GM12865 (cell line): ENCODE data around the gene KCNQ2.

Experiments
- DNase-seq: peaks from one replicate; pipeline ENCODE4 v3.0.0; 2010; ENCODE audit warnings: low read depth
- H3K4me3 ChIP-seq: 2 replicates; pipeline ENCODE4 v1.5.1; 2011; ENCODE audit warnings: mild to moderate bottlenecking, low read depth, low read length, control low read depth
- CTCF ChIP-seq: IDR thresholded peaks from 2 replicates; pipeline ENCODE4 v1.5.1; 2011; ENCODE audit warnings: low read length, control low read depth, low read depth, inconsistent platforms; ENCODE audit not compliant: insufficient read depth; ENCODE audit errors: missing control alignments

Gene KCNQ2

GRCh38 chr20:63464289-63464635, 8.2 kb downstream of the KCNQ2 start:
- no peak for DNase-seq
- H3K4me3 ChIP-seq = no peak overlapping the region
- no peak for TF ChIP-seq CTCF

- no peak for TF ChIP-seq CTCF
- DNase-seq = no peak
- H3K4me3 ChIP-seq = no peak overlapping the region
Measured at GRCh38 chr20:63463400-63464288, 8.8 kb downstream of the KCNQ2 start.

GRCh38 chr20:63462244-63462643, 10.2 kb downstream of the KCNQ2 start:
- DNase-seq = no peak
- TF ChIP-seq CTCF = no peak
- no peak overlapping the region for H3K4me3 ChIP-seq

GRCh38 chr20:63461104-63461763, 11.2 kb downstream of the KCNQ2 start:
- no peak overlapping the region for H3K4me3 ChIP-seq
- TF ChIP-seq CTCF = no peak
- no peak for DNase-seq

GRCh38 chr20:63459070-63459380, 13.4 kb downstream of the KCNQ2 start:
- DNase-seq = no peak
- TF ChIP-seq CTCF = no peak
- H3K4me3 ChIP-seq = no peak overlapping the region

- TF ChIP-seq CTCF = no peak
- no peak overlapping the region for H3K4me3 ChIP-seq
- no peak for DNase-seq
Measured at GRCh38 chr20:63458170-63459069, 14.0 kb downstream of the KCNQ2 start.
